Measurements from ENCODE around the gene RPS15.

- no peak for TF ChIP-seq CTCF (IDR thresholded peaks at IDR 0.05; ENCODE audit: low read depth, low read length, missing input control)
- no peak for TF ChIP-seq JUND (IDR thresholded peaks at IDR 0.05)
- no peak for TF ChIP-seq TAF1 (conservative IDR thresholded peaks at IDR 0.05)
- no peak for TF ChIP-seq RAD21 (IDR thresholded peaks at IDR 0.05)
These were observed 45.8 kb downstream of the RPS15 start for GRCh38 chr19:1483979-1484428.
